ENCODE data around the gene ADCY3.

GRCh38 chr2:24838541-24838940, 81.5 kb downstream of the ADCY3 start:
- TF ChIP-seq EP300 (IDR thresholded peaks at IDR 0.05) (no peak), POLR2A (IDR thresholded peaks at IDR 0.05) (no peak)
- TF ChIP-seq, protein P1, sequence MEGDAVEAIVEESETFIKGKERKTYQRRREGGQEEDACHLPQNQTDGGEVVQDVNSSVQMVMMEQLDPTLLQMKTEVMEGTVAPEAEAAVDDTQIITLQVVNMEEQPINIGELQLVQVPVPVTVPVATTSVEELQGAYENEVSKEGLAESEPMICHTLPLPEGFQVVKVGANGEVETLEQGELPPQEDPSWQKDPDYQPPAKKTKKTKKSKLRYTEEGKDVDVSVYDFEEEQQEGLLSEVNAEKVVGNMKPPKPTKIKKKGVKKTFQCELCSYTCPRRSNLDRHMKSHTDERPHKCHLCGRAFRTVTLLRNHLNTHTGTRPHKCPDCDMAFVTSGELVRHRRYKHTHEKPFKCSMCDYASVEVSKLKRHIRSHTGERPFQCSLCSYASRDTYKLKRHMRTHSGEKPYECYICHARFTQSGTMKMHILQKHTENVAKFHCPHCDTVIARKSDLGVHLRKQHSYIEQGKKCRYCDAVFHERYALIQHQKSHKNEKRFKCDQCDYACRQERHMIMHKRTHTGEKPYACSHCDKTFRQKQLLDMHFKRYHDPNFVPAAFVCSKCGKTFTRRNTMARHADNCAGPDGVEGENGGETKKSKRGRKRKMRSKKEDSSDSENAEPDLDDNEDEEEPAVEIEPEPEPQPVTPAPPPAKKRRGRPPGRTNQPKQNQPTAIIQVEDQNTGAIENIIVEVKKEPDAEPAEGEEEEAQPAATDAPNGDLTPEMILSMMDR (IDR thresholded peaks at IDR 0.05): no peak
